AG04450 (cell line): ENCODE data around the gene OBSCN. TPM values are rescaled to one million over a fixed set of nuclear protein-coding genes. Genes with fewer than 3 reads are reported as not detected.

Experiments used
- CTCF ChIA-PET: fragments of 300-600, 350-600 bp; formaldehyde crosslinking; extraction: SDS; loops from one replicate; lab custom pipeline; 2022; ENCODE audit warnings: antibody characterized with exemption, inconsistent platforms; lab: Charles Lee
- POLR2A ChIA-PET: fragments of 350-600 bp; formaldehyde crosslinking; extraction: SDS; loops from one replicate; lab custom pipeline; 2021; ENCODE audit warnings: antibody characterized with exemption, inconsistent platforms; lab: Yijun Ruan, JAX
- DNase-seq: peaks from one replicate; pipeline ENCODE4 v3.0.0-alpha.2; 2011; ENCODE audit warnings: low read depth, low spot score
- H3K27ac ChIP-seq: one replicate; pipeline ENCODE4 v1.5.1; 2012; ENCODE audit warnings: low read depth, low read length, control low read depth
- H3K27me3 ChIP-seq: one replicate; pipeline ENCODE4 v1.6.0; 2012; ENCODE audit warnings: low read length; ENCODE audit not compliant: control insufficient read depth, insufficient read depth
- H3K4me3 ChIP-seq: 2 replicates; pipeline ENCODE4 v1.5.1; 2011; ENCODE audit warnings: mild to moderate bottlenecking, low read depth, low read length, control low read depth
- H3K9me3 ChIP-seq: 2 replicates; pipeline ENCODE4 v1.5.1; 2012; ENCODE audit warnings: low read length; ENCODE audit not compliant: control insufficient read depth, insufficient read depth
- polyA plus RNA-seq: library from polyadenylated mRNA; depleted of rRNA; stranded (reverse); fragments of >200 nt; gene quantifications from 2 replicates; pipeline ENCODE4 v1.2.3, GENCODE V29; 2011
- TF ChIP-seq, protein P1 (sequence below): IDR thresholded peaks from 2 replicates; pipeline ENCODE4 v1.5.1; 2011; ENCODE audit warnings: low read depth, low read length, control low read depth, inconsistent platforms

Gene OBSCN
- polyA plus RNA-seq, 1 experiment: 3.9 TPM

DNA sequence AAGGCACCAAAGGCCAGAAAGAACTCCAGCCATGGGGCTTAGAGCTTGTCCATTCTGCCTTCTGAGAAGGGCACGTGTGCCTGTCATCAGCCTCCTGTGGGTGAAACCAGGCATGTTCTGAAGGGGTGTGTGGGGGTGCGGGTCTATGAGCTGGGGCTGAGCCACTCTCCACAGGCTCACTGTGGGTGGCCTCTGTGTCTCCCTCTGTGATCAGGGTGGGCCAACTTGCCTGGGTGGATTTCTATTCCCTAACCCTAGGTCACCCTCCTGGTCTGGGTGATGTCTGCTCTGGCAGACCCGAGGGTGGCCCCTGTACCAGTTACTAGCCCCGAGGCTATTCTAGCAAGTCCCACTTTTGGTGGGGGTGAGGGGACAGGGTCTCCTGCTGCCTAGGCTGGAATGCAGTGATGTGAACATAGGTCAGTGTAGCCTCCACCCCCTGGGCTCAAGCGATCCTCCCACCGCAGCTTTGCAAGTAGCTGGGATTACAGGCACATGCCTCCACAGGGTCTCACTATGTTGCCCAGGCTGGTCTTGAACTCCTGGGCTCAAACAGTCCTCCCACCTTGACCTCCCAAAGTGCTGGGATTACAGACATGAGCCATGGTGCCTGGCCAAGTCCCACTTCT, 104.4 kb downstream of the OBSCN start:
- Histone ChIP-seq H3K27ac (no peak overlapping the region), H3K4me3 (no peak overlapping the region), H3K9me3 (peaks cover 73% of the 10 kb centered on the region), H3K27me3 (no peaks in the 10 kb centered on the region)
- POLR2A ChIA-PET: interaction anchor here (0.6 kb wide), 1 partner anchor 192 kb away, joined by 3 read pairs; no protein-coding TSS in a partner anchor
- TF ChIP-seq, protein P1, sequence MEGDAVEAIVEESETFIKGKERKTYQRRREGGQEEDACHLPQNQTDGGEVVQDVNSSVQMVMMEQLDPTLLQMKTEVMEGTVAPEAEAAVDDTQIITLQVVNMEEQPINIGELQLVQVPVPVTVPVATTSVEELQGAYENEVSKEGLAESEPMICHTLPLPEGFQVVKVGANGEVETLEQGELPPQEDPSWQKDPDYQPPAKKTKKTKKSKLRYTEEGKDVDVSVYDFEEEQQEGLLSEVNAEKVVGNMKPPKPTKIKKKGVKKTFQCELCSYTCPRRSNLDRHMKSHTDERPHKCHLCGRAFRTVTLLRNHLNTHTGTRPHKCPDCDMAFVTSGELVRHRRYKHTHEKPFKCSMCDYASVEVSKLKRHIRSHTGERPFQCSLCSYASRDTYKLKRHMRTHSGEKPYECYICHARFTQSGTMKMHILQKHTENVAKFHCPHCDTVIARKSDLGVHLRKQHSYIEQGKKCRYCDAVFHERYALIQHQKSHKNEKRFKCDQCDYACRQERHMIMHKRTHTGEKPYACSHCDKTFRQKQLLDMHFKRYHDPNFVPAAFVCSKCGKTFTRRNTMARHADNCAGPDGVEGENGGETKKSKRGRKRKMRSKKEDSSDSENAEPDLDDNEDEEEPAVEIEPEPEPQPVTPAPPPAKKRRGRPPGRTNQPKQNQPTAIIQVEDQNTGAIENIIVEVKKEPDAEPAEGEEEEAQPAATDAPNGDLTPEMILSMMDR: no peak
- no peak for DNase-seq
- CTCF ChIA-PET: no interaction called here

DNA sequence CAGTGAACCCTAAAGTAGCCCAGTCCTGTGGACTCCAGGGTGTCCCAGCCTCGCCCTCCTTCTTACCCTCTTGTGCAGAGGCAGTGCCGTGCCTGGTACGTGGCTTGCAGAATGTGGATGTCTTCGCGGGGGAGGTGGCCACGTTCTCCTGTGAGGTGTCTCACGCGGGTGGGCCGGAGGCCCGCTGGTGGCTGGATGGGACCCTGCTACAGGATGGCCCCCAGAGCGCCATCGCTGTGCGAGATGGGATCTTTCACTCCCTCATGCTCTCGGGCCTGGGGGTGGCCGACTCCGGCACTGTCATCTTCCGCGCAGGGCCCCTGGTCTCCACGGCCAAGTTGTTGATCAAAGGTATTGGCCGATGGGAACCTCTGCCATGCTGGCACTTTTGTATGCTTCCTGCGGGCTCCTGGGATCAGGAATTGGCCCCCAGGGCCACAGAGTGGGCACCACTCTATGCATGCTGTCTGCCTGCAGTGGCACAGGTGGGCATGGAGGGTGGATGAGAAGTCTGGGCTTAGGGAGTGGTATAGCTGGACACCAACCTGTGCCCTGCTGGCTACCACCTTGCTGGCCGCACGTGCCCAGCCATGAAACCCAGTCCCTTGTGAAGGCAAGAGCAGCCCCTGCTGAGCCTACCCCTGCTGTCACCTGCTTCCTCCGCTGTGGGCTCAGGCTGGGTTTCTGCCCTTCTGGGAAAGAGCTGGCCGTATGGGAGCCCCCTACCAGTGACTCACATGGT, 105.9 kb downstream of the OBSCN start:
- H3K9me3 ChIP-seq: peaks cover 81% of the 10 kb centered on the region
- DNase-seq: no peak
- H3K27me3 ChIP-seq: no peaks in the 10 kb centered on the region
- no peak overlapping the region for H3K4me3 ChIP-seq
- H3K27ac ChIP-seq: no peak overlapping the region
- ChIA-PET POLR2A (no interaction called here), CTCF (no interaction called here)
- TF ChIP-seq, protein P1: no peak

DNA sequence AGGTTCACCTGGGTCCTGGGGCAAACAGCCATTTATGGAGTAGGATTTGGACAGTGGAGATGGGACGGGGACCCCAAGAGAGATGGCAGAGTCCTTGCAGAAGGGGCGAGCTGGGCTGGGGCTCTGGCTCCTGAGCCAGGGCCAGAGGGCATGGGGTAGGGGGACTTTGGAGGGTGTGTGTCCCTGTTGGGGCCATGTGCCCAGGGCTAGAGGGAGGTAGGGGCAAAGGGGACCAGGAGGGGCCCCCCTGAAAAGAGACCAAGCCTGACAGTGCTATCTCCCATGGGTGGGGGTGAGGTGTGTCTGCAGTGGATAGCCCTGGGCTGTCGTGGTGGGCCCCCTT, 106.4 kb downstream of the OBSCN start:
- H3K27ac ChIP-seq: no peak overlapping the region
- TF ChIP-seq, protein P1: no peak
- POLR2A ChIA-PET: no interaction called here
- no peaks in the 10 kb centered on the region for H3K27me3 ChIP-seq
- H3K9me3 ChIP-seq: peaks cover 80% of the 10 kb centered on the region
- DNase-seq: no peak
- CTCF ChIA-PET: no interaction called here
- H3K4me3 ChIP-seq: no peak overlapping the region

DNA sequence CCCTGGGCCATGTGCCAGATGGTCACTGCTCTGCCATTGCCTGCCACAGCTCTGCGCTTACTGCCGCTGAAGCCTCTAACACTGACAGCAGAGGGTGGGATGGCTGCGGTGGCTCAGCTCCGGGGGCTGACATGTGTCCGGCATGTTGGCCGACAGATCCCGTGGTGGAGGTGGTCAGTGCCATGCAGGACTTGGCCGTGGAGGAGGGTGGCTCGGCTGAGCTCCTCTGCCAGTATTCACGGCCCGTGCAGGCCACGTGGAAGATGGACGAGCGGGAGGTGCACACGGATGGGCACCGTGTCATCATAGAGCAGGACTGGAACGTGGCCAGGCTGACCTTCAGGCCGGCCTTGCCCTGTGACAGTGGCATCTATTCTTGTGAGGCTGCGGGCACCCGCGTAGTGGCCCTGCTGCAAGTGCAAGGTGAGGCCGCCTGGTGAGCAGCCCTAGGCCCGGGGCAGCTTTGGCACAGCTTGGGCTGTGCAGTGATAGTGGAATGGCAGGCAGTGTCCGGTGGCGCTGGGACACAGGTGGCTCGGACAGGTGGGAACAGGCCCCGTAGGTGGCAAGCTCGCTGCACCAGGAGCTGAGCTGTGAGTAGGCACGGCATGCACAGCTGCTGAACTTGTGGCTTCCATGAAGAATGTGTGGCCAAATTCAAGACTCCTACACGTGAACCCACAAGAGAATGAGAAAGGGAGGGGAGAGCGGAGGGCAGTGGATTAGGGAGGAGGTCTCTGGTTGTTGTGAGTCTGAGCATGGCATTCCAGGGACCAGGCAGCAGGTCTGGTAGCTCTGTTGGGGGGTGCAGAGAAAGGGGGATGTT, 107.0 kb downstream of the OBSCN start:
- Histone ChIP-seq H3K4me3 (no peak overlapping the region), H3K27ac (no peak overlapping the region), H3K27me3 (no peaks in the 10 kb centered on the region), H3K9me3 (peaks cover 78% of the 10 kb centered on the region)
- ChIA-PET POLR2A (no interaction called here), CTCF (no interaction called here)
- TF ChIP-seq, protein P1: no peak
- DNase-seq: no peak
